NCI-H1694 treated with DMSO at 0.1 percent for 48 hours (cell line): ENCODE results near the gene SKA3.
"Not testable (repeated sequence)": the region's sequence is repeated elsewhere in the genome, so short reads cannot be mapped to it uniquely, and the experiment has no call there.

Experiments used
- DNase-seq: peaks from one replicate; lab custom pipeline; 2025; lab: John Stamatoyannopoulos, UW

SKA3 gene

DNA sequence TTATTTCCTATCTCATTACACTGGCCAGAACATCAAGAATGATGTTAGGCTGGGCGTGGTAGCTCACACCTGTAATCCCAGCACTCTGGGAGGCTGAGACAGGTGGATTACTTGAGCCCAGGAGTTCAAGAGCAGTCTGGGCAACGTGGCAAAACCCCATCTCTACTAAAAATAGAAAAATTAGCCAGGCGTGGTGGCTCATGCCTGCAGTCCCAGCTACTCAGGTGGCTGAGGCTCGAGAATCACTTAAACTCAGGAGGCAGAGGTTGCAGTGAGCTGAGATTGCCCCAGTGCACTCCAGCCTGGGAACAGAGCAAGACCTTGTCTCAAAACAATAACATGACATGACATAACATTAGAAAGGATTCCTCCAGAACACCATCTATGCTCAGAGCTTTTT is 10.7 kb downstream of the SKA3 start:
- DNase-seq: not testable (repeated sequence)

DNA sequence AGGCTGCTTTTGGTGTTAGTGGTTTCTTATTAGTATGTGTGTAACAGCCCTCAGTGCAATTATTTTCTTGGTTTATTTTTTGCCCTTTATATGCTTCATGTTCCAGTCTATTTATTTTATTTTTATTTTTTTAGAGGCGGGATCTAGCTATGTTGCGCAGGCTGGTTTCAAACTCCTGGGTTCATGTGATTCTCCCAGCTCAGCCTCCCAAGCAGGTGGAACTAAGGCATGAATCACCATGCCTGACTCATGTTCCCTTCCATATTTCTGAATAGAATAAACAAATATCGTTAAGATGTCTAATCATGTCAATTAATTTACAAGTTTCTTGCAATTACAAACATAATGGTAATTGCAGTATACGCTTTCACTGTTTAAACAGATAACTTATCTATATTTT is 11.7 kb downstream of the SKA3 start:
- no peak for DNase-seq

DNA sequence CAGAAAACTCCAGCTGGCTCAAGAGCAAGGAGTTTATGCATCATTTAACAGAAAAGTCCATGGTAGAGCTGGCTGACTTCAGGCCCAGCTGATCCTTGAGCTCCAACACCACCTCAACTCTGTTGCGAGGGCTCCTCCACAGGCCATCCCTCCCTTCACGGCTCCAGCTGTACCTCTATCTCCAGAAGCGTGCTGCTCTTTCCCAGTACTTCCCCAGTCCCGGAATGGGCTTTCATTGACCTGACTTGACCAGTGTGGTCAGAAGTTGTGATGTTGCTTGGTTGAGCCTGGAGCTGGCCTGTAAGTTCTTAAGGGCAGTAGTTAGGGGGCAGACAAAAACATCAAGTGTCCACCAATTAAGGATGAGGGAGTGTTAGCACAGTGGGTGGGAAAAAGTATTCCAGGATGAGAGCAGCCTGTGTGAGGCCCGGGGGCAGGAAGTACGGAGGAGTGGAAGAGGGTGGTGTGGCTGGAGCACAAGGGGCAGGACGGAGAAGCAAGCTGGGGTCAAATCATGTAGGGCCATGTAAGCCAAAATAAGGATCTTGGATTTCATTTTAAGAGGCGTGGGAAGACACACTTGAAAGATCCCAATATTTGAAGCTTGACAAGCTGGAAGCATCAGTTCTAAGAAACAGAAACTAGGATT is 24.0 kb downstream of the SKA3 start:
- DNase-seq: no peak

DNA sequence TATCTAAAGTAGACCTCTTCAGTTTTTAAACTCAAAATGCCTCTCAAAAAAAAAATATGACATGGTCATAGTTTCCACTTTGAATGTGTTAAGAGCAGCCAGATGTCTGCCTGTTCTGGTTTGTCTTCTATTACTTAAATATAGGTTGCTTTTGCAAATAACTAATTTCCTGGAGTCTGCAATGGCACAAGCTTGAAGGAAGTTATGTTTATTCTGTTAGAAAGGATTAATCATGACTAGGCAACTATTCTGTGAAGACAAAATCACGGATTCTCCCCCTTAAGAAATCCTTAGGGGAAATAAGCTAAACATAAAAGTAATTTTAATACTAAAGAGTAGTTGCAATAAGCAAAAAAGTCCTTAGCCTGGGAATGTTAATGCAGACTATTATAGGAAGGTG is 26.3 kb downstream of the SKA3 start:
- no peak for DNase-seq

DNA sequence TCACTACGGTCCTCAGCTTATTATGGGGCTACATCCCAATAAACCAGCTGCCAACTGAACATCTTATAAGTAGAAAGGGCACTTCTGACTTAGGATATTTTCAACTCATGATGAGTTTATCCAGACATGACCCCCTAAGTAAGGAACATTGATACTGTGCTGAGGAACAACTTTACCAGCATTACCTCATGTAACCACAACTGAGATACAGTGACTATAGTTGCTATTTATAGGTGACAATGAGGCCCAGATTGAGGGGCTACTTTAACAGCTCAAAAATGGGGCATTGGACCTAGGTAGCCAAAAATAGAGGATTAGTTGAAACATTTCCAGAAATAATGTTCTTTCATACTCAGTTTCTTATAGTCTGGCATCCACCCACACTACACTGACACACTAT is 26.8 kb downstream of the SKA3 start:
- DNase-seq: no peak

DNA sequence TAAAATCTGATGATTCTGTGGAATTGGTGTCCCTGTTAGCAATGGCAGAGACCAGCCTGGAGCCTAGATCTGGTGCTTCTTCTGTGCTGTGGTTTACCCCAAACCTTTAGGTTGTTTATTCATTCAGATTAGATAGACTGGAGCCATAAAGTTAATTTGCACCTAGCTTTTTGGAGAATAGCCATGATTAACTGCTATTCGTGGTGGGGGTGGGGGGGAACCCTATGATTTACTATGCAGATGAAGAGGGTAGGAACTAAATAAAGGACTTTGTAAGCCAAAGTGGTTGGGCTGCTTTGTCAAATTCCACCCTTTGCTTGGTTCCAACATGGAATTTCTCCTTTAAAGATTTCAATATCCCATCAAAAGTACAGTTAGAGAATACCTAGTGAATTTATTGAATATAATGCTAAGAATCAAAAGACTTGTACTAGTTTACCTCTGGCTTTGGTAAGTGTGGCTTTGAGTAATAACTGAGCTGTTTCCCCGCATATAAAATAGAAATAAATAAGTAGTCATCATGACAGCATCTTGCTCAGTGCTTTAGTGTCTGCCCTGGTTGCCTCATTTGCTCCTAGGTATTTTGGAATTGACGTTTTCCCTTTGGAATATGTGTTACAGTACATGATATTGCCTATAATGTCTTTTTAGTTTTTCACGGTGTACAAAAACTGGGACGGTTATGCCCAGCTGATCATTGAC is 27.6 kb downstream of the SKA3 start:
- no peak for DNase-seq

DNA sequence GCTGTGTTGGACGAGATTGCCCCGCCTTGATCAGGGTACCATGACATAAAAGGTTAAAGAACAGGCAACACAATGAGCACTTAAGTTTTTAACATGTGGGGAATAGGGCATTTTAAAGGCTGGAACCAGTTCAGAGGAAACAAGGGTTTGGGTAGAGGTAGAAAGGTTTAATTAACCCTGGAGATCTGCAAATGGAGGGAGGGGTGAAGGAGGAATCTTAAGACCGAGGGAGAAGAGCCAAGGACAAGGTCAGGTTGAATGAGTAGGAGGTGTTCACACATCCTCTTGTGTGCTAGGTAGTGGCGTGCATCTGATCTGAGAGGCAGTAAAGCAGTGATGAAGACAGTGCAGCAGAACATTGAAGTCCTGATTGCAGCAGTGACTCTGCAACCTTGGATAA is 28.5 kb downstream of the SKA3 start:
- no peak for DNase-seq

DNA sequence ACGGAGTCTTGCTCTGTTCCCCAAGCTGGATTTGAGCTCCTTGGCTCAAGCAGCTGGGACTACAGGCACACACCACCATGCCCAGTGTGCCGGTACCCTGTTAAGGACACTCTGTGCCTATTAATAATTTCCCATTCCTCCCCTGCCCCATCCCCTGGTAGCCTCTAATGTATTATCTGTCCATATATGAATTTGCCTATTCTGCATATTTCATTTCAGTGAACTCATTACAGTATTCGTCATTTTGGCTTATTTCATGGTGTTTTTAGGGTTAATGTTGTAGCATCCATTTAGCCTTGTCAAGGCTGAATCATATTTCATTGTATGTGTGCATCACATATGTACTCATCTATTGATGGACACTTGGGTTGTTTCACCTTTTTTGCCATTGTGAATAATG is 33.6 kb downstream of the SKA3 start:
- no peak for DNase-seq

DNA sequence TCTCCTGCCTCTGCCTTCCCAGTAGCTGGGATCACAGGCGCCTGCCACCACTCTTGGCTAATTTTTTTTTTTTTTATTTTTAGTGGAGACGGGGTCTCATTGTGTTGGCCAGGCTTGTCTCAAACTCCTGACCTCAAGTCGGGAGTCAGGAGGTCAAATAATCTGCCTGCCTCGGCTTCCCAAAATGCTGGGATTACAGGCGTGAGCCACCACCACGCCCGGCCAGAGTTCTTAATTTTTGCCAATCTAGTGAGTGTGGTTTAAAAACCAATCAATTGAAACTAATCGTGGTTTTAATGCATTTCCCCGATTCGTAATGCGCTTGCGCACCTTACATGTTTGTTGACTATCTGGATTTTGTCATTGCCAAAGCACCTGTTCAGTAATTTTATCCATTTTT is 37.0 kb downstream of the SKA3 start:
- no peak for DNase-seq

DNA sequence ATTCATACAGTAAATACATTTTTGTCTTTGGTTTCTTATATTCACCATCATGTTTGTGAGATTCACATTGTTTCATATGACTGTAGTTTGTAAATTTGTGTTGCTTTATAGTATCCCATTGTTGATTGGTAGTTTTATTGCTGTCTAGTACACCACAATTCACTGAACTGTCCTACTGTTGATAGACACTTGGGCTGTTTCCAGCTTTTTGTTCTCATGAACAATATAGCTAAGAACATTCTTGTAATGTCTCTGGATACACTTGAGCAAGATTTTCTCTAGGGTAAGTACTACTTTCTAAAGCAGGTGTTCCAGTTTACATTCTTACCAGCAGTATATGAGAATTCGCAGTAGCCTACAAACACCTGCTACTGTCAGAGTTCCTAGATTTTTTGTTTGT is 37.8 kb downstream of the SKA3 start:
- no peak for DNase-seq

DNA sequence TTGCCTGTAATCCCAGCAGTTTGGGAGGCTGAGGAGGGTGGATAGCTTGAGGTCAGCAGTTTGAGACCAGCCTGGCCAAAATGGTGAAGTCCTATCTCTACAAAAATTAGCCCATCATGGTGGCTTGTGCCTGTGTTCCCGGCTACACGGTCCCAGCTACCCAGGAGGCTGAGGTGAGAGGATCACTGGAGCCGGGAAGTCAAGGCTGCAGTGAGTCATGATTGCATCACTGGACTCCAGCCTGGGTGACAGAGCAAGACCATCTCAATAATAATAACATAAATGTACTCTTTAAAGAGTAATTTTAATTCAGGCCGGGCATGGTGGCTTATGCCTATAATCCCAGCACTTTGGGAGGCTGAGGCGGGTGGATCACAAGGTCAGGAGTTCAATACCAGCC is 38.7 kb downstream of the SKA3 start:
- no peak for DNase-seq

DNA sequence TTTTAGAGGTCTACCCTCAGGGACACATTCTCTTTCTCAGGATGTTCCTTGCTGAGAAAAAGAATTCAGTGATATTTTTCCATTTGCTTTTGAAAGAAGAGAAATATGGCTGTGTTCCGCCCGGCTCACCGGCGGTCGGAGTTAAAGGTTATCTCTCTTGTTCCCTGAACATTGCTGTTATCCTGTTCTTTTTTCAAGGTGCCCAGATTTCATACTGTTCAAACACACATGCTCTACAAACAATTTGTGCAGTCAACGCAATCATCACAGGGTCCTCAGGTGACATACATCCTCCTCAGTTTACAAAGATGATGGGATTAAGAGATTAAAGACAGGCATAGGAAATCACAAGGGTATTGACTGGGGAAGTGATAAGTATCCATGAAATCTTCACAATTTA is 40.5 kb downstream of the SKA3 start:
- not testable (repeated sequence) for DNase-seq

DNA sequence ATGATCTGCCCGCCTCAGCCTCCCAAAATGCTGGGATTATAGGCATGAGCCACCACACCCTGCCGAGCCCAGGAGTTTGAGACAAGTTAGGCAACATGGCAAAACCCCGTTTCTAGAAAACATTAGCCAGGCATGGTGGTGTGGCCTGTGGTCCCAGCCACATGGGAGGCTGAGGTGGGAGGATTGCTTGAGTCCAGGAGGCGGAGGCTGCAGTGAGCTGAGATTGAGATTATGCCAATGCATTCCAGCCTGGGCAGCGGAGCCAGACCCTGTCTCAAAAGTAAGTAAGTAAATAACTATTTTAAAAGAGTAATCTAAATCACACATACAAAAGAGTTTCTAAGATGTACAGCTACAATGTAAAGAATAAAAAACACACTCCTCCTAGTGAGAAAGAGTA is 41.9 kb downstream of the SKA3 start:
- no peak for DNase-seq

DNA sequence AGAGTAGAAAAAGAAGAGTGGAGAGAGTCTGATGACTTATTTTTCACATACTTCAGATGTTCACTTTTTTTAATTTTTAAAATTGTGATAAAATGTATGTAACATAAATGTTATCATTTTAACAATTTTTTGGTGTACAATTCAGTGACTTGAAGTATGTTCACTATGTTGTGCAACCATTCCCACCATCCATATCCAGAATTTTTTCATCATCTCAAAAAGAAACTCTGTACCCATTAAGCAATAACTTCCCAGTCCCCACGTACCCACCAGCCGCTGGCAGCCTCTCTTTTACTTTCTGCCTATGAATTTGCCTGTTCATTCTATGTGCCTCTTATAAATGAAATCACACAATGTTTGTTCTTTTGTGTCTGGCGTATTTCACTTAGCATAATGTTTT is 43.3 kb downstream of the SKA3 start:
- no peak for DNase-seq

DNA sequence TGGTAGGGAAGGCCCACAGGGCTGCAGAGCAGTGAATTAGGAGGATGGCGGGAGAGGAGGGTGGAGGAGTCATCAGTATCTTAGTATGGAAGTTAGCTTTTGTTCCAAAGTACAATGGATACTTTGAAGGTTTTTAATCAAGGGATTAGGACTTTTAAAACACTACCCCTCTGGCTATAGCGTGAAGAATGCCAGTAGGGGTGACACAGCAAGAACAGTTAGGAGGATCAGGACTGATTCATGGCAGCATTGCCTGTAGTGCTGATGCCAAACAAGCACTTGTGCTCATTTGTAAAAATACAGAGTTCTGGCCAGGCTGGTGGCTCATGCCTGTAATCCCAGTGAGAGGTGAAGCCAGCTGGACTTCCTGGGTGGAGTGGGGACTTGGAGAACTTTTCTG is 46.2 kb downstream of the SKA3 start:
- no peak for DNase-seq

DNA sequence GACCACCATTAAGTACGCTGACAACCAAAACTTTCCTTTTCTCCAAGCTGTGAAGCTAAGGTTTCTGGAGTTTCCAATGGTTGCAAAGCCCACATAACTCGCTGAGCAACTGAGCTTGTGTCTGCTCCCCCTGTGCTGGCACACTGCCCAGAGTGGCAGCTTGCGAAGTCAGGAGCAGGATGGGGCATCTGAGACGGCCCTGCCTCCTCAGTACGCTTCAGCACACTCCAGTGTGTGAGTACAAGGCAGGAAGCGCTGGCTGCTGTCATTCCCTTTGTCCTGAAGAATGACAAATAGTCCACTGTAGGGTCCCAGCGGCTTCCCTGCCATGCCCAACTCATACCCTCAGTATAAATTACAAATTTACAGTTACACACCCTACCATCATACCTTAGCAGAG is 51.5 kb downstream of the SKA3 start:
- peak; percentile 91 for DNase-seq

DNA sequence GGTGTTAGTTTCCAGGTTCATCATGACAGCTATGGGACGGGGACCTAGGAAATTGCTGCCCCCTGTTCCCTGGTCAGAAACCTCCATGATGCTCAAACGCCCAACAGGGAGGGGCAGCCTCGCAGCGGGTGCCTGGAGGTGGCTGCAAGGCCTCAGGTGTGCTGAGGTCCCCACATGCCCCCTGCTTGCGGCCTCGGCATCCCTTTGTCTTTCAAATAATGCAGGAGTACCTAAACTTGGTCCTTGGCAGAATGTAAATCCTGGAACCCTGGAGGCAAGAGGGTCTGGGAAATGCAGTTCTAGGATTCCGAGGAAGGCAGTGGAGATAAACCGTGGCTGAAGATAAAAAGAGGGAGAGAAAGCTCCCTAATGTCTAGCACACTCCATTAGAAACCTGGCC is 52.4 kb downstream of the SKA3 start:
- no peak for DNase-seq

DNA sequence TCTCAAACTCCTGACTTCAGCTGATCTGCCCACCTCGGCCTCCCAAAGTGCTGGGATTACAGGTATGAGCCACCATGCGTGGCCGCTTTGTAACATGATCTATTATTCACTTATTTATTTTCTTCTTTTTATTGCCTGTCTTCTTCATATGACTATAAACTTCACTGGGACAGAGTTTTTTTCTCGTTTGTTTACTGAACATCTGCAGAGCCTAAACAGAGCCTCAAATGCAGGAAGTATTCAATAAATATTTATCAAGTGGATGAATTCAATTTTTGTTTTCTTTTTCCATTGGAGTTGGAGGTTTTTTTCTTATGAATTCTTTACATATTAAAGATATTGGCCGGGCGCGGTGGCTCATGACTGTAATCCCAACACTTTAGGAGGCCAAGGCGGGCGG is 54.7 kb downstream of the SKA3 start:
- no peak for DNase-seq

DNA sequence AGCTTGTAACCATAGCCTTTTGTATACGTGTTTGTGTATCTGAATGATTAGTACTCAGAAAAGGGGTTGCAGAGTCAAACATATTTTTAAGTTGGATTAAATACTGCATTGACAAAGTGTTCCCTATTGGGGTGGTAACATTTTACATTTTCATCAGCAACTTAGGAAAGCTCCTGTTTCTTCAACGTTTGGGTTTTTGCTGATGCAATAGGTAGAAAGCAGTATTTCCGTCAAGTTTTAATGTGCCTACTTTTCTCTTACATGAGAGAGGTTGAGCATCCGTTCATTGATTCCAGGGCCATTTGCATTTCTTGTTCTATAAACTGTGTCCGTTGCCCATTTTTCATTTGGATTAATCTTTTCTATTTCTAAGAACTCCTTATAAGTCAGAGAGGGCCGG is 56.2 kb downstream of the SKA3 start:
- DNase-seq: no peak

DNA sequence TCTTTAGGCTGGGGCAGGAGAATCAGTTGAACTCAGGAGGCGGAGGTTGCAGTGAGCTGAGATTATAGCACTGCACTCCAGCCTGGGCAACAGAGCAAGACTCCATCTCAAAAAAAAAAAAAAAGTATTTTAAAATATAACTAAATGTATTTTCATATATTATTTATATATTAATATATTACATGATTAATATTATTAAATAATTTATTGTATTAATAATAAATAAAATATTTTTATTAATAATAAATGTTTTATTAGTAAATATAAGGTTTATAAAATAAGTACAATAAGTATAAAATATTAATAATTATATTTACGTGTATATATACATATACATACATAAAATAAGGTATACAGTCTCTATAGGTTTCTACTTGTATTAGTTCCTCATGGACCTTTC is 56.8 kb downstream of the SKA3 start:
- no peak for DNase-seq

DNA sequence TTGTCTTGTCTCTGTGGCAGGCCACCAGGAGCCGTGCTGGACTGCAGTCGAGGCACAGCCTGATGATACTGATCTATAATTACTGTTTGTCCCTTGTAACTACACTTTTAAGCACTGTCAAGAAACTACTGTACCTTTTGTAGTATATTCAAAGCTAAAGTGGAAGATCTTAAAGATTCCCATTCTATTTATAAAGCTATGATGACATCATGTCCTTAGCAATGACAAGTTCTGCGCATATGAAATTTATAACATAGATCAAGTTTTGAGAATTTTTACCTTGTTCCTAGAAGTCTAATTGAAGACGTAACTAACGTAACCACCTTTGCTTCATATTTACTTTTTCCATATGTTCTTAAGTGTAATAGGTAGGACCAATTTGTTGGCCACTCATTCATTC is 58.2 kb downstream of the SKA3 start:
- DNase-seq: no peak

DNA sequence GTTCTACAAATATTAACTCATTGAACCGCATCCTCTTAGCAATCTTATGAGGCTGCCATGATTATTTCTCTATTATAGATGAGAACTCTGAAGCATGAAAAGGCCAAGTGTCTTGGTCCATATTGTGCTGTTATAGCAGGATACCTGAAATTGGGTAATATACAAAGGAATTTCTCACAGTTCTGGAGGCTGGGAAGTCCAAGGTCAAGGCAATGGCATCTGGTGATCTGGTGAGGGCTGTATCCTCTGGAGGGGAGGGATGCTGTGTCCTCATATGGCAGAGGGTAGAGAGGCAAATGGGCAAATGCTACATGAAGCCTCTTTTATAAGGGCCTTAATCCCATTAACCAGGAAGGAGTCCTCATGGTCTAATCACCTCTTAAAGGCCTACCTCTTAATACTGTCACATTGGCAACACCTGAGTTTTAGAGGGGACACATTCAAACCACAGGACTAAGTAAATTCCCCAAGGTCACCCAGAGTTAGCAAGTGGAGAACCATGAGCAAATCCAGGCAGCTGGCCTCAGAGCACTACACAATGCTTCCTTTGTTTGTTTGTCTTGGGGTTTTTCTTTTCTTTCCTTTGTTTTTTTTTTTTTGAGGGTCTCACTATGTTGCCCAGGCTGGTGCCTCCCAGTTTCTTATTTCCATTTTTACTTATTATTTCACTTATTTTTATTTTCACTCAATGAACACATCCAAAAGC is 59.1 kb downstream of the SKA3 start:
- DNase-seq: no peak

DNA sequence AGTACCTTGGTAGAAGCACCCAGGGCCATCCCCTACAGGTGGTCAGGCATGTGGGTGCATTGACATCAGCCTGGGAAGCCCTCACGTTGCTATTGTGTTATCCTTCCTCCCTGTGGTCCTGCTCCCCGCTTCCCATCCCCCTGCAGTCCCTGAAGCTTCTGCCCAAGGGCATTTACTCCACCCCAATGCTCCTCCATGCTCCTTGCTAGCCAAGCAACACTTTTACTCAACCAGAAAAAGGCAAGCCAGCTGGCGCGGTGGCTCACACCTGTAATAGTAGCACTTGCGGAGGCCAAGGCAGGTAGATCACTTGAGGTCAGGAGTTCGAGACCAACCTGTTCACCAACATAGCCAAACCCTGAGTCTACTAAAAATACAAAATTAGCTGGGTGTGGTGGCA is 60.2 kb downstream of the SKA3 start:
- no peak for DNase-seq

DNA sequence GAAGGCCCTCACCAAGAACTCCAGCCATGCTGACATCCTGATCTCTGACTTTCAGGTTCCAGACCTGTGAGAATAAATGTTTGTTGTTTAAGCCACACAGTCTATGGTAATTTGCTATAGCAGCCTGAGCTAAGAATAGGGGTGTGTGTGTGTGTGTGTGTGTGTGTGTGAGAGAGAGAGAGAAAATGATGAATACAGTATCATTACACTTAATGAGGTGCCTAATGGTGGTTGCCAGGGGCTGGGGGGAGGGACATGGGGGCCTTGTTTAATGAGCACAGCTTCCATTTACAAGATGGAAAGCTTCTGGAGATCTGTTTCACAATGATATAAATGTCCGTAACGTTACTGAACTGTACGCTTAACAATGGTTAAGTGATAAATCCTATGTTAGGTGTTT is 61.1 kb downstream of the SKA3 start:
- DNase-seq: no peak
